ENCODE data around the gene SMAD2.

DNA sequence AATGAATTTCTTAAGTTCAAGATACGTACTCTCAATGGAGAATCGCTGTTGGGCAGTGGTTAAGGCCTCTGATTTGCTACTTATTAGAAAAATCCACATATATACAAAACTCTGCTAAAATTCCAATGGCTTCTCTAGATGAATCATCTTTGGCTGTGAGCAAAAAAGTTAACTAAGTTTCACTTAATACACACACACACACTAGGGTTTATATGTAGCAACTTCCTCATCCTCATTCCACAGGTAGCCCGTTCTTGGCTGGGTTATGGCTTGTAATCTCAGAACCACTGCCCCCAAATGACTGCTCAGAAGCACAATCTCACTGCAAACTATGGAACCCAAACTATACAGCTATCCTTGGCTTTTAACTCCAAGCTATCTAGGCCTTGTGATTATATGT, 99.7 kb downstream of the SMAD2 start:
- TF ChIP-seq, protein P1, sequence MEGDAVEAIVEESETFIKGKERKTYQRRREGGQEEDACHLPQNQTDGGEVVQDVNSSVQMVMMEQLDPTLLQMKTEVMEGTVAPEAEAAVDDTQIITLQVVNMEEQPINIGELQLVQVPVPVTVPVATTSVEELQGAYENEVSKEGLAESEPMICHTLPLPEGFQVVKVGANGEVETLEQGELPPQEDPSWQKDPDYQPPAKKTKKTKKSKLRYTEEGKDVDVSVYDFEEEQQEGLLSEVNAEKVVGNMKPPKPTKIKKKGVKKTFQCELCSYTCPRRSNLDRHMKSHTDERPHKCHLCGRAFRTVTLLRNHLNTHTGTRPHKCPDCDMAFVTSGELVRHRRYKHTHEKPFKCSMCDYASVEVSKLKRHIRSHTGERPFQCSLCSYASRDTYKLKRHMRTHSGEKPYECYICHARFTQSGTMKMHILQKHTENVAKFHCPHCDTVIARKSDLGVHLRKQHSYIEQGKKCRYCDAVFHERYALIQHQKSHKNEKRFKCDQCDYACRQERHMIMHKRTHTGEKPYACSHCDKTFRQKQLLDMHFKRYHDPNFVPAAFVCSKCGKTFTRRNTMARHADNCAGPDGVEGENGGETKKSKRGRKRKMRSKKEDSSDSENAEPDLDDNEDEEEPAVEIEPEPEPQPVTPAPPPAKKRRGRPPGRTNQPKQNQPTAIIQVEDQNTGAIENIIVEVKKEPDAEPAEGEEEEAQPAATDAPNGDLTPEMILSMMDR (IDR thresholded peaks at IDR 0.05; ENCODE audit: borderline replicate concordance, extremely low read depth, low read length, poor library complexity, severe bottlenecking), result no peak
- TF ChIP-seq EZH2 (IDR thresholded peaks at IDR 0.05; ENCODE audit: borderline replicate concordance, low read depth, low read length, severe bottlenecking), result no peak
